ENCODE measurements around the gene BTAF1.

The BTAF1 gene

GRCh38 chr10:92066386-92066785 lies 142.8 kb downstream of the BTAF1 start:
- Histone ChIP-seq H3K27me3 (ENCODE audit: control insufficient read depth in 1 of 2, insufficient read depth in 2 of 2, low read length in 2 of 2) (no peaks in the 10 kb centered on the region), H3K36me3 (ENCODE audit: insufficient read depth, low read length) (no peaks in the 10 kb centered on the region), H3K9ac (ENCODE audit: low read length) (no peak overlapping the region)

GRCh38 chr10:92068900-92069299 lies 145.3 kb downstream of the BTAF1 start:
- Histone ChIP-seq H3K27me3 (ENCODE audit: control insufficient read depth in 1 of 2, insufficient read depth in 2 of 2, low read length in 2 of 2) (no peaks in the 10 kb centered on the region), H3K4me1 (ENCODE audit: insufficient read depth, low read length) (no peaks in the 10 kb centered on the region)

More at GRCh38 chr10:92066386-92066785, 142.8 kb downstream of the BTAF1 start:
- Histone ChIP-seq H3K9me3 (ENCODE audit: low read length) (no peaks in the 10 kb centered on the region), H3K27ac (ENCODE audit: low read depth, low read length) (no peak overlapping the region), H3K4me1 (ENCODE audit: insufficient read depth, low read length) (peaks cover 10% of the 10 kb centered on the region), H3K4me3 (ENCODE audit: low read depth in 1 of 2, low read length in 2 of 2) (no peak overlapping the region)

GRCh38 chr10:92074126-92074887 lies 150.7 kb downstream of the BTAF1 start:
- no peaks in the 10 kb centered on the region for H3K27me3 ChIP-seq (ENCODE audit: control insufficient read depth in 1 of 2, insufficient read depth in 2 of 2, low read length in 2 of 2)
- H3K9ac ChIP-seq (ENCODE audit: low read length), result no peak overlapping the region
- no peaks in the 10 kb centered on the region for H3K9me3 ChIP-seq (ENCODE audit: low read length)
- H3K27ac ChIP-seq (ENCODE audit: low read depth, low read length), result no peak overlapping the region
- no peaks in the 10 kb centered on the region for H3K4me1 ChIP-seq (ENCODE audit: insufficient read depth, low read length)
- no peak overlapping the region for H3K4me3 ChIP-seq (ENCODE audit: low read depth in 1 of 2, low read length in 2 of 2)
- peaks cover 22% of the 10 kb centered on the region for H3K36me3 ChIP-seq (ENCODE audit: insufficient read depth, low read length)

More at GRCh38 chr10:92068900-92069299, 145.3 kb downstream of the BTAF1 start:
- Histone ChIP-seq H3K27ac (ENCODE audit: low read depth, low read length) (no peak overlapping the region), H3K9me3 (ENCODE audit: low read length) (no peaks in the 10 kb centered on the region), H3K4me3 (ENCODE audit: low read depth in 1 of 2, low read length in 2 of 2) (no peak overlapping the region), H3K36me3 (ENCODE audit: insufficient read depth, low read length) (peaks cover 6% of the 10 kb centered on the region), H3K9ac (ENCODE audit: low read length) (no peak overlapping the region)

GRCh38 chr10:92075829-92076228 lies 152.3 kb downstream of the BTAF1 start:
- peaks cover 26% of the 10 kb centered on the region for H3K36me3 ChIP-seq (ENCODE audit: insufficient read depth, low read length)
- no peaks in the 10 kb centered on the region for H3K4me1 ChIP-seq (ENCODE audit: insufficient read depth, low read length)
- H3K27me3 ChIP-seq (ENCODE audit: control insufficient read depth in 1 of 2, insufficient read depth in 2 of 2, low read length in 2 of 2), result no peaks in the 10 kb centered on the region
- H3K27ac ChIP-seq (ENCODE audit: low read depth, low read length), result no peak overlapping the region
- no peak overlapping the region for H3K4me3 ChIP-seq (ENCODE audit: low read depth in 1 of 2, low read length in 2 of 2)
- no peak overlapping the region for H3K9ac ChIP-seq (ENCODE audit: low read length)
- no peaks in the 10 kb centered on the region for H3K9me3 ChIP-seq (ENCODE audit: low read length)

GRCh38 chr10:92076722-92077121 lies 153.2 kb downstream of the BTAF1 start:
- no peaks in the 10 kb centered on the region for H3K4me1 ChIP-seq (ENCODE audit: insufficient read depth, low read length)
- H3K27ac ChIP-seq (ENCODE audit: low read depth, low read length), result no peak overlapping the region
- no peak overlapping the region for H3K4me3 ChIP-seq (ENCODE audit: low read depth in 1 of 2, low read length in 2 of 2)
- H3K27me3 ChIP-seq (ENCODE audit: control insufficient read depth in 1 of 2, insufficient read depth in 2 of 2, low read length in 2 of 2), result no peaks in the 10 kb centered on the region
- no peak overlapping the region for H3K9ac ChIP-seq (ENCODE audit: low read length)
- no peaks in the 10 kb centered on the region for H3K9me3 ChIP-seq (ENCODE audit: low read length)
- H3K36me3 ChIP-seq (ENCODE audit: insufficient read depth, low read length), result peaks cover 31% of the 10 kb centered on the region

GRCh38 chr10:92079003-92079402 lies 155.4 kb downstream of the BTAF1 start:
- no peak overlapping the region for H3K9ac ChIP-seq (ENCODE audit: low read length)
- H3K27ac ChIP-seq (ENCODE audit: low read depth, low read length), result no peak overlapping the region
- no peaks in the 10 kb centered on the region for H3K27me3 ChIP-seq (ENCODE audit: control insufficient read depth in 1 of 2, insufficient read depth in 2 of 2, low read length in 2 of 2)
- no peaks in the 10 kb centered on the region for H3K9me3 ChIP-seq (ENCODE audit: low read length)
- peaks cover 25% of the 10 kb centered on the region for H3K36me3 ChIP-seq (ENCODE audit: insufficient read depth, low read length)
- peaks cover 8% of the 10 kb centered on the region for H3K4me1 ChIP-seq (ENCODE audit: insufficient read depth, low read length)
- H3K4me3 ChIP-seq (ENCODE audit: low read depth in 1 of 2, low read length in 2 of 2), result no peak overlapping the region
